HG03066 (cell line): ENCODE results near the gene GLRX.
A peak's percentile ranks its signal among the peaks of the same experiment; 100 is the strongest.
"Not testable (repeated sequence)": the region's sequence is repeated elsewhere in the genome, so short reads cannot be mapped to it uniquely, and the experiment has no call there.

Experiments used
- ATAC-seq: cut with Tn5 transposase; IDR thresholded peaks from one replicate; pipeline ENCODE4 v1.9.1; 2021; ENCODE audit warnings: low read depth; ENCODE audit not compliant: unreplicated experiment

Gene GLRX, protein sequence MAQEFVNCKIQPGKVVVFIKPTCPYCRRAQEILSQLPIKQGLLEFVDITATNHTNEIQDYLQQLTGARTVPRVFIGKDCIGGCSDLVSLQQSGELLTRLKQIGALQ

DNA sequence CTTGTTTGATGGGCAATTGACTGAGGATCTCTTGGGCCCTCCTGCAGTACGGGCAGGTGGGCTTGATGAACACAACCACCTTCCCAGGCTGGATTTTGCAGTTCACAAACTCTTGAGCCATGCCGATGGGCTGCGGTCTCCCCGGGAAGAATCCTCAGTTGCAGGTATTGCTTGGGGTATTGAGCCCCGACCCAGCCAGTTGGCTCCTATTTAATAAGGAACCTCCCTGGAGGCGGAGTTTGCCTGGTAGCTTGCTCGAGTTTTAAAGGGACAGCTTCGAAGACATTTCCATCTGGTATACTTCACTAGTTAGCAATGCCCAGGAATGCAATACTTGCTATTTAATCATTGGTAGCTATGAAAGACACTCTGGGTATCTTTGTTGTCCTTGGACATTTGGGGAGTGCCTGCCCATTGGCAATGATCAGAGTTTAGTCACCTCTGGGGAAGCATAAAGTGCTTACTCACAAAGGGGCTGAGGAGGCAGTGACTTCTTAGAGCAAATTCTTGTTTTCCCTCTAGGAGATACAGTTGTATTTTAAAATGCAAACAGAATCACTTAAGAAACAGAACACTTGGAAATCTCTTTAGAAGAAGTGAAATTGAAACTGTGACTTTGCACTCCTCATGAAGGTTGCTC is at the start of gene GLRX:
TSS of gene GLRX (minus strand) at position 185 of the 640 bp plus-strand sequence. CDS start at position 121, 64 bp downstream.
- peak; percentile 33 for ATAC-seq

DNA sequence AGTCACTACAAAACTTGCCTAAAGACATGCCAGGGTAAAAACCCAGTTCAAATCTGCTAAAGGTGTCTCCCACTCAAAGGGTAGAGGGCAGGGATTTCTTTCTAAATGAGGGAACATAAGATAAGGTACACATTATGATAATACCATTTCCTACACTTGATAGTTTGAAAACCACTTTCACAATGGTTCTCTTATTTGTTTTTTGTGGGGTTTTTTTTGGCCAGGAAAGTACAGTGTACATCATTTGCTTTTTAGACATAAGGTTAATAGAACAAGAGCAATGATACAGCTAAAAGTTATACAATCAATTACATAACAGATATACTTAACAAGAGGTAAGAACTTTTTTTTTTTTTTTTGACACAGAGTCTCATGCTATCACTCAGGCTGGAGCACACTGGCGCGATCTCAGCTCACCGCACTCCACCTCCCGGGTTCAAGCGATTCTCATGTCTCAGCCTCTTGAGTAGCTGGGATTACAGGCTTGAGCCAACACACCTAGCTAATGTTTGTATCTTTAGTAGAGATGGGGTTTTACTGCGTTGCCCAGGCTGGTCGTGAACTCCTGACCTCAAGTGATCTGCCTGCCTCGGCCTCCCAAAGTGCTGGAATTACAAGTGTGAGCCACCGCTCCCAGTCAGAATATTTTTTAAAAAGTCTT is 48.8 kb upstream of the GLRX start:
- ATAC-seq = no peak

DNA sequence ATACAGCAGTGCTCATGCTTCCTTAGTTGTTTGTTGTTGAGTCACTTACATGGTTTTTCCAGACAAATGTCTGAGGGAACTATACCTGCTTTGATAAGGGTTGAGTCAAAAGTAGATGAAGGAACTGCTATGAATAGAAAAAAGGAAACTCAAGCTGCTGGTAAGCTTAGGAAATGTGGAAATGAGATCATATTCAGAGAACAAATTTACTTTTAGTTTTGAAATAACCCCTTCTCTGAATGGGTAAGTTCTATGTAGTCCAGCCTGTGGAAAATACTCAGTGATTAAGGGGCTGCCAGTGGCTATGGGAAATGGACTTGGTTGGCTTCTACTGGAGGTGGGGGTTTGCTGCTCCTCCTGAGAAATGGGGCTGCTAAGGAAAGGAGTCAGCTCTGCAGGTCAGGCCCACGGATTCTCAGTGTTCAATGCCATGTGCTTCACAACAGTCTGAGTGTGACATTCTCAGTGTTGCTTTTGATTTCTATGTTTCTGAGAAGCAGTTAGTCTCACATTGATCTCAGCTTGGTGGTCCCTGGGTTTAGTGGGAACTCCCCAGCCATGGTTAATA is 47.7 kb upstream of the GLRX start:
- peak; percentile 58 for ATAC-seq

DNA sequence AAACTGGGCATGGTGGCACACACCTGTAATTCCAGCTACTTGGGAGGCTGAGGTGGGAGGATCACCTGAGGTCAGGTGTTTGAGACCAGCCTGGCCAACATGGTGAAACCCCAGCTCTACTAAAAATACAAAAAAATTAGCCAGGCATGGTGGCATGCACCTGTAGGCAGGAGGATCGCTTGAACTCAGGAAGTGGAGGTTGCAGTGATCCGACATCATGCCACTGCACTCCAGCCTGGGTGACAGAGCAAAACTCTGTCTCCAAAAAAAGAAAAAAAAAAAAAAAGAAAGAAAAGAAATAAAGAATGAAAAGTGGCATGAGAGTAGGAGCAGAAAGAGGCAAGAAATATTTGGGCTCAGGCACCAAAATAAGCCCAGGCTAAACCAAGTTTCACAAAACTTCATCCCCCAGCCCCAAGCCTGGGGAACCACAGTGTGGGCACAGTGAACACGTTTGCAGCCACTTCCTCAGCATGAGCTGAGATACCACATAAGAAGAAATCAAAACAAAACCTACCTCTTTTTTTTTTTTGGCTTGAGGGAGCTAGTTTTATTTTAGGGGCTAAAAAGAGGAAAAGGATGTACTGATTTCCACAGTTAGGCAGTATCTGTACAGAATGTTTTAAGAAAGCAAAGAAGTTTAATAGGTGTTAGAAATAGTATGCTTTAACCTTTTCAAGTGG is 46.8 kb upstream of the GLRX start:
- ATAC-seq = not testable (repeated sequence)

DNA sequence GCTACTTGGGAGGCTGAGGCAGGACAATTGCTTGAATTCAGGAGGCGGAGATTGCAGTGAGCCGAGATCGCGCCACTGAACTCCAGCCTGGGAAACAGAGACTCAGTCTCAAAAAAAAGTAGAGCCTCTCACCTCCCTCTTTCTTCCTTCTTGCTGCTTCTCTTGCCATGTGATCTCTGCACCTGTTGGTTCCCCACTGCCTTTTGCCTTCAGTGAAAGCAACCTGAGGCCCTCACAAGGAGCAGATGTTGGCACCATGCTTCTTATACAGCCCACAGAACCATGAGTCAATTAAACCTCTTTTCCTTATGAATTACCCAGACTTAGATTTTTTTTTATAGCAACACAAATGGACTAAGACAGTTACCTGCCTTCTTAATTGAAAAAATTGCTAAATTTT is 45.6 kb upstream of the GLRX start:
- ATAC-seq = no peak

DNA sequence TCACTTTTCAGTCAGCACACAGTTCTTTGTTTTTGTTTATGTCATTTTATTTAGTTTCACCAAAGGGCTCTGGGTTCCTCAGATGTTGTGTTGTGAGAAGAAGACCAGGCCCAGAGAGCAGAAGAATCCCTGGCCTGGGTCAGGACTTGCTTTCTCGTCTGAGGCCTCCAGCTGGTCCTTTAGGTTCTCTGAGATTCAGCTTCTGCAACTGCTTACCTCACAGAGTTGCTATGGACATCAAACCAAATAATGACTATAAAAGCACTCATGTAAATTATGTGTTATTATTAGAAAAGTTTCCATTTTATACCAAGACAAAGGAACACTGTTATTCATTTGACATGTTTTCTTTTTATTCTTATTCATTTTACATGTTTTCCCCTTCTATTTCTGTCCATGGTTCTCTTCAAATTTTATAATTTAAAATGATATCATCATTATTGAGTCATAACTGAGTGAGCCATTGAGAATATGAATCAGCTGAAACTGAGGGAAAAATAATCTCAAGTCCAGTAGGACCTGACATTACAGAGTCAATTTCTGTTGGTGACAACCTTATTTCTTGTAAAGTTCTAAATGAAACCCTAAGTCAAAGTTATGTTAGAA is 44.0 kb upstream of the GLRX start:
- ATAC-seq = no peak

DNA sequence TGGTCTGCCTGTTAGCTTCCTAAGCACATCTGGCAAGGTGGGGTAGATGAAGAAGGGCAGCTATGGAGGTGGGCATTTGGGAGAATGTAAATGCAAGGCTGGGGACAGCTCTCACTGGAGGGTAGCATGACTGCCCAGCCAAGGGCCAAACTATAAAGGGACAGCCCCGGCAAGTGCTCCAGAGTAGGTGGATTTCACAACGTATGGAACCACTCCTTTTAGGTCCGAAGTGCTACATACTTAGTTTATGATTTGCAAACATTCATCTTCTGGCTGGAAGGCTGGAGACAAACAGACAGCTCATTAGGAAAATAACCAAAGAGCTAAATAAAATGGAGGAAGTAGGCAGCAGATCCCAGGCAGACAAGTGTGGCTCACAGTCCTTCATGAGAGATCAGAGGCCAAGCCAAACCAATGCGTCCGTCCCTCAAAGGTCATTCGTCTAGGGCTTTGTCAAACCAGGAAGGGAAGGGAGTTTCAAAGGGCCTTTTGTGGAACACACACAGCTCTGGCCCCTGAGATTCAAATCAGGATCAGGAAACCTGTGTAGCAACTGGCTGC is 42.5 kb upstream of the GLRX start:
- no peak for ATAC-seq

DNA sequence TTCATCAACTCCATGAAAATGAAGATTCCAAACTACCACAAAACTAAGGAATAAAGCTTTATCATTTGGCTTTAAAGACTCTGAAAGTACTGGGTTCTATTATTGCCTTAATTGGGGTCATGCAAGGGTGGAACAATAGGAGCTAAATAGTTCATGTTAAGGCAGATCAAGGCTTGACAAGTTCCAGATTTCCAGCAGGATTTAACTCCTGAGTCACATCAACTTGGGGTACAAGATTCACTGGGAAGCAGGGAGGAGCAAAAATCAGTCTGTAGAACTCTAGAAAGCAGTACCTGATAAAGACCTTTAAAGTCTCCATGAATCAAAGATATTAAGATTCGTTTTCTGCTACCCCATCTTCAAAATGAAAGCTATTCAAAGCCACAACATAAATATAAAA is 41.9 kb upstream of the GLRX start:
- no peak for ATAC-seq

DNA sequence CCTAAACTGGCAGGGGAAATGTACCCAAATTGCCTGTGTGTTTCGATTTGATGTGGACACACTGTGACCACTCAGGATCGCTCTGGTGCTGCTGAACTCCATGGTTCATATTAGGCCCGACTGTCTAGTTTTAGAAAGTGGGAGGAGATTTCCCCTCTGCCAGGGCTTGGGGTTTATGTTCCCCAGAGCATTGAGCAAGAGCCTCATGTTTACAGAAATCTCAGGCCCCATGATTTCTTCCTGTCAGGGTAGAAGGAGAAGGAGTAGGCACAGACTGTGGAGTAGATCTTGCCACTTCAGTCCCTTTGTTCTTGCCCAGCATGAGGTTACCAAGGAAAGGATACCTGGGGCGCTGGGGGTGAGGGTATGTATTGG is 40.8 kb upstream of the GLRX start:
- ATAC-seq = no peak

DNA sequence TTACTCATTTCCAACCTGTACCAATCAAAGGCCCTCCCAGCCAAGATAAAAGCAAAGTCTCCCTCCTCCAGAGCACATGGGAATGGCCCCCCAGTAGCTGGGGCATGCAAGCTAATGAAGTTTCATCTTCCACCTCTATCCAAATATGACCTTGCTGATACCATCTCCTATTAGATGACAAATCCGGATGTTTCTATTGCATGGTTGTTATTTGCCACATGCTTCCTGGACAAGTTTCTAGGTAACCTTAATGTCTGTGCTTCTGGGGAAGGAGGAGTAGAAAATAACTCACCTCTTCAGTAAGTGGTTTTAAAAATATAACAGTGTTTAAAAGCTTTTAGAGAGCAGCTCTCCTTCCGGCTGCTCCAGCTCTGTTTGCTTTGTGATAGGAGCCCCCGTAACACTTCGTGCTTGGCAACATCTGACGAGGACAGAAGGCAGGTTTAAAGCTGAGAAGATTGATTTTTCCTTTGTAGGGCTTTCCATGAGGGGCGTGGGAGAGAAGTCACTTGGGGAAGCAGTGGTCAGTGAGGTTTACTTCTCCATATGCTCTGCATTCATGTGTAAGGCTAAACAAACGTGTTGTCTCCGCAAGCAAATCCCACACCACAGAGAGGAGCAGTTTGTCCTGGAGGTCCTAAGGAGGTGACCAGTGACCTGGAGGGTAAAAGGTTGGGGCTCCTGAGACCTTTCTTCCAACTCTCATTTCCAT is 40.3 kb upstream of the GLRX start:
- ATAC-seq = no peak

DNA sequence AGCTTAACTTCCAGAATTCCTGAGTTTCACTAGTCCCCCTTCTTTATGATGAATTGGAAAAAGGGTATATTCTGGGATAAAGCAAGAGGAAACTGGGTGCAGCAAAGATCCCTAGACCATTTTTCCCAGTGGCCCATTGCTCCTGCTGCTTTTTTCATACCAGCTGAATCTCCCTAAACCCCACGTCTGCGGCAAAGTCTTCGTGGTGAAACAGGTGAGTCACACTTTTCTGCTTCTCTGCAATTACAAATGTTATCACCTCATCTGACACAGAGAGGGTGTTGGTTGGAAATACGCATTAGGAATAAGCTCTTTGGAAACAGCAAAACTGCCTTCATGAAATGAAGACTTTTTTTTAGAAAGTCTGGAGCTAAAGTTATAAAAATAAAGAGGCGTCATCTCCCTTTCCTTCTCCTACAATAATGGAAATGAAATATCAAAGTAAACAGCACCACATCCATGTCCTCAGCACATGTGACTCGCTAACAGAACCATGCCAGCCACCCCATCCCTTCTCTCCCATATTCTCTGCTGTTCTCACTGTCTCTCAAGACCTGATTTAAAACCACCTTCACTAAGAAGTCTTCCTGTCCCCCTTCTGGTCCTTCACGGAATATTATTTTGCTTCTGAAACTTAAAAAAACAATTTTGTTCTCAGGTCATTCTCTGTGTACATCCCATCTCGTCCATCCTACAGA is 39.5 kb upstream of the GLRX start:
- no peak for ATAC-seq

DNA sequence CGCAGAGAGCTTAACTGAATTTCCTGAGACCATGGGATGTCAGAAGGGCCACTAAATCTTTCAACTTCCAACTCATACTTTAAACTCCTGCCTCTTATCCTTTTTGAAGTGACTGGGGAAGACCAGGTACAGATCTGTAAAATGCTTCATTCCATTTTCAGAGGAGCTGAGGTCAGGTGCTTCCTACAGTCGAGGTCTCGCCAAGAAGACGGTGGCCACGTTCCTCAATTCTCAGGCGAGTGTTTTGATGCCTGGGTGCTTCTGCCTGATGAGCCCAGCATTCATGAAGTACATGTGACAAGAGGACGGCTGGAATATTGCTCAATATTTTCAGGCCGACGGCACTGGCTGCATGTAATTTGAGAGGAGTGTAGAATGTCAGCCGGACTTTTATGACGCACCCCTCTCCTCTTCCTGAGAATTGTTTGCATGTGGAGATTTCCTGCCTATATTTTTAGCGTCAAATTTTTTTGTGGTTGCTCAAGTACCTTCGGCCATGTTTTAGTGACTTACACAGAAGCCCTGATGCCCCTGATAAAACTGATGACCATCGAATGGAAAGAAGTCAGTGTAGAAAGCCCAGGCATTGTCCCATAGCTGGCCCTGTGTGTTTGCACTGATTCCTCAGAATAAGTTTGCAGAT is 38.8 kb upstream of the GLRX start:
- no peak for ATAC-seq

DNA sequence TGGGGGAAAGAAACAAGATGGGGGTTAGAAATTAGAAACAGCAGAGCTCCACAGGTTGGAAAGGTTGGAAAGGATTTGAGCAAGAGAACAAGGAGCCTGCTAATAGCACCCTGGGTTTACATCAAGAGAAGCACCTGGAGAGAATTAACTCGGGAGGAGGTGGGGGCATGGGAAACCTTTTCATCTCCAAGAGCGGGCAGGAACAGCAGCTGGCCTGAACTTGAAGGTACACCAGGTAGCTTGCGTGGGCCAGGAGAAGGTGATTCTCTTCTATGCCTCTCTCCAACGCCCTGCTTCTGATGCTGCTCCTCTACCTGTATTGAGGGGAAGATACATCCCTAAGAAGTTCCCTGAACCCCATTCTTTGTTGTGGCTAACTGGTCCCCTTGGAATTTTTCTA is 37.1 kb upstream of the GLRX start:
- no peak for ATAC-seq

DNA sequence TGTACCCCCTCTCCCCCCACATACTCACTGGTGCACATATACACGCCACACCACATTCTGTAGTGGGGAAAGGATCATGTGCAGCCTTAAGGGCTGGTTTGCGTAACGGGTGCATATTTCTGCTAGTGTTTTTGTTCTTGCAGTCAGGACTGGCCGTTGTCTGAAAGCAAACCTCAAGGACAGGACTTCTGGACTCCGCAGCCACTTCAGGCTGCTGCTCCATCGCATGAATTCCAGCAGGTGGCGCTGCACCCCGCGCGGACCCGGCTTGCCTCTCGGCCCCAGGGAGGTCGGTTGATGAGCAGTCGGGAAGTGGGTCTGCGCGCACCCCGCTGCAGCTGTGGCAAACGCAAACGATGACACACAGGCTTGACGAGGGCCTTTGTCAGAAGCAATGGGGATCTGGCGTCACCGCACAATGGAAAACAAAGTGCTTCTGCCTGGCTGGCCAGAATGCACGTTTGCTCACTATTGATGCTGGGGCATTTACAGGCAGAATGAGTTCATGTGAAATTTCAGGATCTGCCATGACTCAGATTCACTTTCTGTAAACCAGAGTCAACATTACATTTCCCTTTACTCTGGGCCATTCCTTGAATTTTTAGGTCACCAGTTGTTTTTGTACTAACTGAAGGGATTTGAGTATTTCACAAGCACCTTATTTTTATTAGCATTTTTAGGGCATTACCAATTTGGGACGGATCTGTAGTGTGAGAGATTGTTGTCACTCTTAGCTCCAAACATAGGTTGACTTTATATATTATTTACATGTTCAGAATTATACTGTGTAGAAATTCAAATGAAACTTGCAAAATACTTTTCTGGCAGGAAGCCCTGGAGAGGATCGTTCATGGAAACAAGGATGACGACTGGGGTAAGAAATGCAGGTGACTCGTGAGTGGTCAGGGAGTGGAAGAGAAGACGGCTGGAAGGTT is 36.4 kb upstream of the GLRX start:
- ATAC-seq = peak; percentile 91

DNA sequence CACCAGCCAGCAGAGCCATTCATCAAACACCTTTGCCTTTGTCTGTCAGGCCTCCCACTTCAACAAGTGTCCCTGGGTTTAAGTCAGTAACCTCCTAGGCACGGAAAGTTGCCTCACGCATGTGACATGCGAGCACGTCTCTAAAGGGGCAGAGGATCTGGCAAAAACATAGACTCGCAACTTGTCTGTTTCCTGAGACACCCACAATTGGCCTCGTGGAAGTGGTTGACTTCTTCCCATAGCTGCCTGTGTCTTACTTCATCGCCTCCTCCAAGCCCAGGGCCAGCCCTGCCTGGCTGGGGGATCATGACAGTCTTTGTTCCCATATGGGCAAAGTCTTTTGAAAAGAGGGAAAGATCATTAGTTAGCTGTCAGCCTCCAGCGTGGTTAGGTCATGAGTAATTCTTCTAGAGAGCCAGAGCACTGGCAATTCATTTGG is 35.5 kb upstream of the GLRX start:
- ATAC-seq = no peak

DNA sequence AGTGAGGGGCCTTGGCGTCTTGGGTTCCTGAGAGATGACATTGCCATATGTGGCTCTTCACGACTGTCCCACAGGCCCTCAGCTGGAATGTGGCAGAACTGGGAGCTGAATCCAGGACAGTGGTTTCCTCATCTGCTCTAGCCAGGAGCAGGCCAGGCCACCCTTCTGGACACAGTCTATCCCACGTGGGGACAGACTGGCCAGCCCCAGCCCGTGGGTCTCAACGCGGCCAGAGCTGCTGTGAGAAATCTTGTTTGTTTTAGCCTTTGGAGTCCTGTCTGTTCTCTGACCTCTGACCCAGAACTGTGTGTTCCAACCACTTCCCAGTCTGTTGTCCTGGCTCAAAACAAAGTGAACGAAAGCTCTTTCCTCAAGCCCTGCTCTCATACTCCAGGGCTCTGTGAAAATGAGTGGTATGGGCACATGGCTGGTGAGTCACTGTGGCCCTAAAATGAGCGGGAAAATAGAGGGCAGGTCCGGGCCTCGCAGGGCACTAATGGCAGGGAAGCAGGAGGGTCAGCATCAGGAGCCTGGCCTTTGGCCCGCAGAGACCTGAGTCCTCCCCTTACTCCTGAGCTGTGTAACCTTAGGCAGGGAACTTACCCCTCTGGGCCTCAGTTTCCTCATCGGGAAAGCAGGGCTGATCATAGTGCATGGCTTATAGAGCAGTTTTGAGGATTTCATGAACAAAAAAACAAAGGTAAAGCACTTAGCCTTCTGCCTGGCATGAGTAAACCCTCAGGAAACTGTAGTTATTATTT is 34.8 kb upstream of the GLRX start:
- no peak for ATAC-seq

DNA sequence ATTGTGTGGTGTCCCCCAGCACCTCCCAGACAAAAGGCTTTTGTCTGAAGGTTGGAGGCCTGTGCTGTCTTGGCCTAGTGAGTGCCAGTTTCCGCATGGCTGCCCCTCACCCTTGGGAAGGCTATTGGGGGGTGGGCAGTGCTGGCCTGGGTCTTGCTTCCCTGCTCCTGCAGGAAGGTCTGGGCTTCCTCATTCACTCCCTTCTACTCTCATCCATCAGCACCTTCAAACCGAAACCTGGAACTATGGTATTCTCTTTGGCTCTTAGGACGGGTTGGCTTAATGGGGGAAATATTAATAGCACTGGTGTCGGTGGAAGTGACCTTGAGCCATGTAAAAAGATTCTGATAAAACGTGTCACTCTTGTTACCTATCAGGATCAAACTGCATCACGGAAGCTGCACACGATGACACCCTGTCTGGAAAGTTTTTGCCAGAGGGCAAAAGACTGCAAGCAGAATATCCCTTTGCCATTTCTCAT is 34.0 kb upstream of the GLRX start:
- ATAC-seq = no peak
